HEK293 (cell line): ENCODE results near the gene PDLIM5.

ENCODE experiments used
- IKZF3 ChIP-seq: fragments of 450-650 bp; IDR thresholded peaks from 2 replicates; pipeline ENCODE4 v1.5.0; 2018; ENCODE audit warnings: missing biosample characterization, mild to moderate bottlenecking, missing genetic modification characterization, moderate library complexity
- KLF1 ChIP-seq: fragments of 450-650 bp; formaldehyde crosslinking; IDR thresholded peaks from 2 replicates; pipeline ENCODE4 v1.5.1; 2016; ENCODE audit warnings: missing biosample characterization, missing genetic modification characterization
- TCF7L2 ChIP-seq: IDR thresholded peaks from 2 replicates; pipeline ENCODE4 v1.6.1; 2011; ENCODE audit warnings: low read depth, mild to moderate bottlenecking, inconsistent platforms, low read length, moderate library complexity, borderline replicate concordance
- ZBTB1 ChIP-seq: fragments of 450-650 bp; formaldehyde crosslinking; IDR thresholded peaks from 2 replicates; pipeline ENCODE4 v1.5.1; 2016; ENCODE audit warnings: missing biosample characterization, missing genetic modification characterization
- ZBTB21 ChIP-seq: fragments of 450-650 bp; formaldehyde crosslinking; IDR thresholded peaks from 2 replicates; pipeline ENCODE4 v1.5.1; 2017; ENCODE audit warnings: missing biosample characterization, missing genetic modification characterization
- ZBTB48 ChIP-seq: fragments of 450-650 bp; formaldehyde crosslinking; IDR thresholded peaks from 2 replicates; pipeline ENCODE4 v1.5.1; 2016; ENCODE audit warnings: missing biosample characterization, missing genetic modification characterization
- ZNF112 ChIP-seq: fragments of 450-650 bp; formaldehyde crosslinking; IDR thresholded peaks from 2 replicates; pipeline ENCODE4 v1.5.0; 2017; ENCODE audit warnings: missing biosample characterization, missing genetic modification characterization
- ZNF174 ChIP-seq: fragments of 450-650 bp; formaldehyde crosslinking; IDR thresholded peaks from 2 replicates; pipeline ENCODE4 v1.5.0; 2017; ENCODE audit warnings: missing biosample characterization, mild to moderate bottlenecking, missing genetic modification characterization
- ZNF184 ChIP-seq: fragments of 450-650 bp; IDR thresholded peaks from 2 replicates; pipeline ENCODE4 v1.5.1; 2018; ENCODE audit warnings: missing biosample characterization, mild to moderate bottlenecking, missing genetic modification characterization
- ZNF239 ChIP-seq: fragments of 450-650 bp; formaldehyde crosslinking; IDR thresholded peaks from 2 replicates; pipeline ENCODE4 v1.5.1; 2016; ENCODE audit warnings: missing biosample characterization, missing genetic modification characterization
- ZNF266 ChIP-seq: fragments of 450-650 bp; formaldehyde crosslinking; IDR thresholded peaks from 2 replicates; pipeline ENCODE4 v1.5.1; 2016; ENCODE audit warnings: missing biosample characterization, missing genetic modification characterization, low read depth
- ZNF423 ChIP-seq: fragments of 450-650 bp; formaldehyde crosslinking; IDR thresholded peaks from 2 replicates; pipeline ENCODE4 v1.5.1; 2016; ENCODE audit warnings: missing biosample characterization, missing genetic modification characterization
- ZNF501 ChIP-seq: fragments of 450-650 bp; formaldehyde crosslinking; IDR thresholded peaks from 2 replicates; pipeline ENCODE4 v1.5.1; 2016; ENCODE audit warnings: missing biosample characterization, missing genetic modification characterization
- ZNF529 ChIP-seq: fragments of 450-650 bp; formaldehyde crosslinking; IDR thresholded peaks from 2 replicates; pipeline ENCODE4 v1.5.1; 2017; ENCODE audit warnings: missing genetic modification characterization, missing biosample characterization; ENCODE audit not compliant: insufficient replicate concordance
- ZNF530 ChIP-seq: fragments of 450-650 bp; formaldehyde crosslinking; IDR thresholded peaks from 2 replicates; pipeline ENCODE4 v1.5.1; 2016; ENCODE audit warnings: low read depth, missing biosample characterization, missing genetic modification characterization
- ZNF558 ChIP-seq: fragments of 450-650 bp; formaldehyde crosslinking; IDR thresholded peaks from 2 replicates; pipeline ENCODE4 v1.5.1; 2016; ENCODE audit warnings: missing biosample characterization, missing genetic modification characterization
- ZNF585B ChIP-seq: fragments of 450-650 bp; formaldehyde crosslinking; IDR thresholded peaks from 2 replicates; pipeline ENCODE4 v1.5.1; 2016; ENCODE audit warnings: missing biosample characterization, missing genetic modification characterization
- ZNF600 ChIP-seq: fragments of 450-650 bp; formaldehyde crosslinking; IDR thresholded peaks from 2 replicates; pipeline ENCODE4 v1.5.1; 2016; ENCODE audit warnings: missing biosample characterization, missing genetic modification characterization
- ZNF623 ChIP-seq: fragments of 450-650 bp; formaldehyde crosslinking; IDR thresholded peaks from 2 replicates; pipeline ENCODE4 v1.5.1; 2016; ENCODE audit warnings: missing biosample characterization, missing genetic modification characterization
- ZNF654 ChIP-seq: fragments of 450-650 bp; formaldehyde crosslinking; IDR thresholded peaks from 2 replicates; pipeline ENCODE4 v1.5.1; 2016; ENCODE audit warnings: low read depth, missing biosample characterization, missing genetic modification characterization
- TF ChIP-seq, protein P1 (sequence below): fragments of 450-650 bp; formaldehyde crosslinking; IDR thresholded peaks from 2 replicates; pipeline ENCODE4 v1.5.1; 2016; ENCODE audit warnings: missing biosample characterization, missing genetic modification characterization
- TF ChIP-seq, protein P2 (sequence below): fragments of 450-650 bp; formaldehyde crosslinking; IDR thresholded peaks from 2 replicates; pipeline ENCODE4 v1.5.1; 2016; ENCODE audit warnings: missing biosample characterization, missing genetic modification characterization, low read depth
- TF ChIP-seq, protein P3 (sequence below): fragments of 450-650 bp; formaldehyde crosslinking; IDR thresholded peaks from 2 replicates; pipeline ENCODE4 v1.5.1; 2016; ENCODE audit warnings: missing biosample characterization, missing genetic modification characterization, borderline replicate concordance
- TF ChIP-seq, protein P4 (sequence below): sonication (generic); formaldehyde crosslinking; IDR thresholded peaks from 2 replicates; pipeline ENCODE4 v1.8.1; 2022; ENCODE audit warnings: mild to moderate bottlenecking, moderate library complexity, missing genetic modification reagents
- TF ChIP-seq, protein P5 (sequence below): fragments of 450-650 bp; formaldehyde crosslinking; IDR thresholded peaks from 2 replicates; pipeline ENCODE4 v1.5.1; 2016; ENCODE audit warnings: missing biosample characterization, missing genetic modification characterization
- TF ChIP-seq, protein P6 (sequence below): fragments of 450-650 bp; formaldehyde crosslinking; IDR thresholded peaks from 2 replicates; pipeline ENCODE4 v1.5.1; 2016; ENCODE audit warnings: missing biosample characterization, missing genetic modification characterization
- TF ChIP-seq, protein P7 (sequence below): fragments of 450-650 bp; formaldehyde crosslinking; IDR thresholded peaks from 2 replicates; pipeline ENCODE4 v1.5.1; 2016; ENCODE audit warnings: missing biosample characterization, missing genetic modification characterization

PDLIM5 gene

DNA sequence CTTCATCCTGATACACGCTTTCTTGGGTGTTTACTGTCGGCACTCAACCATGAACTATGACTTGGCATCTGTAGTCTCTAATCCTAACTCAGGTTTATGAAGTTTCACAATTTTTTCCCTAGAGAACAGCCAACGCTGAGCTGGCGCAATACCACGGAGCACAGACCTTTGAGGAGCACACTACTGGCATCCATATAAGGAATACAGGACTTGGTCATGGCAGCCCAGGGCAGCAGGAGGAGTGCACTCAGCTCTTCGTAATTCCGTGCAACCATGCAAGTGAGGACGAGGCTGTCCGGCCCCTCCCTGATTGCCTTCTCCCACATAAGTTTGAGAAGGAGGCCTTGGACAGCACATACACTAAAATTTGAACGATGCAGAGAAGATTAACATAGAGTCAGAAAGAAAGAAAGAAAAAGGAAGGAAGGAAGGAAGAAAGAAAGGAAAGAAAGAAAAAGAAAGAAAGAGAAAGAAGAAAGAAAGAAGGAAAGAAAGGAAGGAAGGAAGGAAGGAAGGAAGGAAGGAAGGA, 41.0 kb upstream of the PDLIM5 start (continued):
- TF ChIP-seq, protein P1, sequence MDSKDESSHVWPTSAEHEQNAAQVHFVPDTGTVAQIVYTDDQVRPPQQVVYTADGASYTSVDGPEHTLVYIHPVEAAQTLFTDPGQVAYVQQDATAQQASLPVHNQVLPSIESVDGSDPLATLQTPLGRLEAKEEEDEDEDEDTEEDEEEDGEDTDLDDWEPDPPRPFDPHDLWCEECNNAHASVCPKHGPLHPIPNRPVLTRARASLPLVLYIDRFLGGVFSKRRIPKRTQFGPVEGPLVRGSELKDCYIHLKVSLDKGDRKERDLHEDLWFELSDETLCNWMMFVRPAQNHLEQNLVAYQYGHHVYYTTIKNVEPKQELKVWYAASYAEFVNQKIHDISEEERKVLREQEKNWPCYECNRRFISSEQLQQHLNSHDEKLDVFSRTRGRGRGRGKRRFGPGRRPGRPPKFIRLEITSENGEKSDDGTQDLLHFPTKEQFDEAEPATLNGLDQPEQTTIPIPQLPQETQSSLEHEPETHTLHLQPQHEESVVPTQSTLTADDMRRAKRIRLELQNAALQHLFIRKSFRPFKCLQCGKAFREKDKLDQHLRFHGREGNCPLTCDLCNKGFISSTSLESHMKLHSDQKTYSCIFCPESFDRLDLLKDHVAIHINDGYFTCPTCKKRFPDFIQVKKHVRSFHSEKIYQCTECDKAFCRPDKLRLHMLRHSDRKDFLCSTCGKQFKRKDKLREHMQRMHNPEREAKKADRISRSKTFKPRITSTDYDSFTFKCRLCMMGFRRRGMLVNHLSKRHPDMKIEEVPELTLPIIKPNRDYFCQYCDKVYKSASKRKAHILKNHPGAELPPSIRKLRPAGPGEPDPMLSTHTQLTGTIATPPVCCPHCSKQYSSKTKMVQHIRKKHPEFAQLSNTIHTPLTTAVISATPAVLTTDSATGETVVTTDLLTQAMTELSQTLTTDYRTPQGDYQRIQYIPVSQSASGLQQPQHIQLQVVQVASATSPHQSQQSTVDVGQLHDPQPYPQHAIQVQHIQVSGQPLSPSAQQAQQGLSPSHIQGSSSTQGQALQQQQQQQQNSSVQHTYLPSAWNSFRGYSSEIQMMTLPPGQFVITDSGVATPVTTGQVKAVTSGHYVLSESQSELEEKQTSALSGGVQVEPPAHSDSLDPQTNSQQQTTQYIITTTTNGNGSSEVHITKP (tag by site-specific recombination) = peak; percentile 62; the same call in 1 of the 2 replicates
- no peak for TF ChIP-seq ZNF174
- no peak for TF ChIP-seq ZNF530 (tag by site-specific recombination)
- TF ChIP-seq, protein P2, sequence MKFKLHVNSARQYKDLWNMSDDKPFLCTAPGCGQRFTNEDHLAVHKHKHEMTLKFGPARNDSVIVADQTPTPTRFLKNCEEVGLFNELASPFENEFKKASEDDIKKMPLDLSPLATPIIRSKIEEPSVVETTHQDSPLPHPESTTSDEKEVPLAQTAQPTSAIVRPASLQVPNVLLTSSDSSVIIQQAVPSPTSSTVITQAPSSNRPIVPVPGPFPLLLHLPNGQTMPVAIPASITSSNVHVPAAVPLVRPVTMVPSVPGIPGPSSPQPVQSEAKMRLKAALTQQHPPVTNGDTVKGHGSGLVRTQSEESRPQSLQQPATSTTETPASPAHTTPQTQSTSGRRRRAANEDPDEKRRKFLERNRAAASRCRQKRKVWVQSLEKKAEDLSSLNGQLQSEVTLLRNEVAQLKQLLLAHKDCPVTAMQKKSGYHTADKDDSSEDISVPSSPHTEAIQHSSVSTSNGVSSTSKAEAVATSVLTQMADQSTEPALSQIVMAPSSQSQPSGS (tag by site-specific recombination) = no peak
- TF ChIP-seq, protein P3, sequence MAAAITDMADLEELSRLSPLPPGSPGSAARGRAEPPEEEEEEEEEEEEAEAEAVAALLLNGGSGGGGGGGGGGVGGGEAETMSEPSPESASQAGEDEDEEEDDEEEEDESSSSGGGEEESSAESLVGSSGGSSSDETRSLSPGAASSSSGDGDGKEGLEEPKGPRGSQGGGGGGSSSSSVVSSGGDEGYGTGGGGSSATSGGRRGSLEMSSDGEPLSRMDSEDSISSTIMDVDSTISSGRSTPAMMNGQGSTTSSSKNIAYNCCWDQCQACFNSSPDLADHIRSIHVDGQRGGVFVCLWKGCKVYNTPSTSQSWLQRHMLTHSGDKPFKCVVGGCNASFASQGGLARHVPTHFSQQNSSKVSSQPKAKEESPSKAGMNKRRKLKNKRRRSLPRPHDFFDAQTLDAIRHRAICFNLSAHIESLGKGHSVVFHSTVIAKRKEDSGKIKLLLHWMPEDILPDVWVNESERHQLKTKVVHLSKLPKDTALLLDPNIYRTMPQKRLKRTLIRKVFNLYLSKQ = no peak
- no peak for TF ChIP-seq ZNF184
- TF ChIP-seq ZNF266 (tag by site-specific recombination) = no peak
- TF ChIP-seq, protein P4, sequence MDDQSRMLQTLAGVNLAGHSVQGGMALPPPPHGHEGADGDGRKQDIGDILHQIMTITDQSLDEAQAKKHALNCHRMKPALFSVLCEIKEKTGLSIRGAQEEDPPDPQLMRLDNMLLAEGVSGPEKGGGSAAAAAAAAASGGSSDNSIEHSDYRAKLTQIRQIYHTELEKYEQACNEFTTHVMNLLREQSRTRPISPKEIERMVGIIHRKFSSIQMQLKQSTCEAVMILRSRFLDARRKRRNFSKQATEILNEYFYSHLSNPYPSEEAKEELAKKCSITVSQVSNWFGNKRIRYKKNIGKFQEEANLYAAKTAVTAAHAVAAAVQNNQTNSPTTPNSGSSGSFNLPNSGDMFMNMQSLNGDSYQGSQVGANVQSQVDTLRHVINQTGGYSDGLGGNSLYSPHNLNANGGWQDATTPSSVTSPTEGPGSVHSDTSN (CRISPR knock-in tag) = no peak
- no peak for TF ChIP-seq ZNF529 (tag by site-specific recombination)
- TF ChIP-seq, protein P5, sequence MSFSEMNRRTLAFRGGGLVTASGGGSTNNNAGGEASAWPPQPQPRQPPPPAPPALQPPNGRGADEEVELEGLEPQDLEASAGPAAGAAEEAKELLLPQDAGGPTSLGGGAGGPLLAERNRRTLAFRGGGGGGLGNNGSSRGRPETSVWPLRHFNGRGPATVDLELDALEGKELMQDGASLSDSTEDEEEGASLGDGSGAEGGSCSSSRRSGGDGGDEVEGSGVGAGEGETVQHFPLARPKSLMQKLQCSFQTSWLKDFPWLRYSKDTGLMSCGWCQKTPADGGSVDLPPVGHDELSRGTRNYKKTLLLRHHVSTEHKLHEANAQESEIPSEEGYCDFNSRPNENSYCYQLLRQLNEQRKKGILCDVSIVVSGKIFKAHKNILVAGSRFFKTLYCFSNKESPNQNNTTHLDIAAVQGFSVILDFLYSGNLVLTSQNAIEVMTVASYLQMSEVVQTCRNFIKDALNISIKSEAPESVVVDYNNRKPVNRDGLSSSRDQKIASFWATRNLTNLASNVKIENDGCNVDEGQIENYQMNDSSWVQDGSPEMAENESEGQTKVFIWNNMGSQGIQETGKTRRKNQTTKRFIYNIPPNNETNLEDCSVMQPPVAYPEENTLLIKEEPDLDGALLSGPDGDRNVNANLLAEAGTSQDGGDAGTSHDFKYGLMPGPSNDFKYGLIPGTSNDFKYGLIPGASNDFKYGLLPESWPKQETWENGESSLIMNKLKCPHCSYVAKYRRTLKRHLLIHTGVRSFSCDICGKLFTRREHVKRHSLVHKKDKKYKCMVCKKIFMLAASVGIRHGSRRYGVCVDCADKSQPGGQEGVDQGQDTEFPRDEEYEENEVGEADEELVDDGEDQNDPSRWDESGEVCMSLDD (tag by site-specific recombination) = no peak
- TF ChIP-seq ZNF239 (tag by site-specific recombination) = no peak
- TF ChIP-seq, protein P6, sequence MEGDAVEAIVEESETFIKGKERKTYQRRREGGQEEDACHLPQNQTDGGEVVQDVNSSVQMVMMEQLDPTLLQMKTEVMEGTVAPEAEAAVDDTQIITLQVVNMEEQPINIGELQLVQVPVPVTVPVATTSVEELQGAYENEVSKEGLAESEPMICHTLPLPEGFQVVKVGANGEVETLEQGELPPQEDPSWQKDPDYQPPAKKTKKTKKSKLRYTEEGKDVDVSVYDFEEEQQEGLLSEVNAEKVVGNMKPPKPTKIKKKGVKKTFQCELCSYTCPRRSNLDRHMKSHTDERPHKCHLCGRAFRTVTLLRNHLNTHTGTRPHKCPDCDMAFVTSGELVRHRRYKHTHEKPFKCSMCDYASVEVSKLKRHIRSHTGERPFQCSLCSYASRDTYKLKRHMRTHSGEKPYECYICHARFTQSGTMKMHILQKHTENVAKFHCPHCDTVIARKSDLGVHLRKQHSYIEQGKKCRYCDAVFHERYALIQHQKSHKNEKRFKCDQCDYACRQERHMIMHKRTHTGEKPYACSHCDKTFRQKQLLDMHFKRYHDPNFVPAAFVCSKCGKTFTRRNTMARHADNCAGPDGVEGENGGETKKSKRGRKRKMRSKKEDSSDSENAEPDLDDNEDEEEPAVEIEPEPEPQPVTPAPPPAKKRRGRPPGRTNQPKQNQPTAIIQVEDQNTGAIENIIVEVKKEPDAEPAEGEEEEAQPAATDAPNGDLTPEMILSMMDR (tag by site-specific recombination) = no peak
- TF ChIP-seq IKZF3 = peak; percentile 71
- TF ChIP-seq ZNF558 (tag by site-specific recombination) = peak; percentile 87
- 0 out of 2 replicates have a peak, but pooled peaks have one; percentile 12 for TF ChIP-seq ZNF423 (tag by site-specific recombination)
- TF ChIP-seq TCF7L2 = no peak
- TF ChIP-seq KLF1 (tag by site-specific recombination) = no peak
- no peak for TF ChIP-seq ZNF654 (tag by site-specific recombination)
- TF ChIP-seq ZNF112 (tag by site-specific recombination) = no peak
- TF ChIP-seq, protein P7, sequence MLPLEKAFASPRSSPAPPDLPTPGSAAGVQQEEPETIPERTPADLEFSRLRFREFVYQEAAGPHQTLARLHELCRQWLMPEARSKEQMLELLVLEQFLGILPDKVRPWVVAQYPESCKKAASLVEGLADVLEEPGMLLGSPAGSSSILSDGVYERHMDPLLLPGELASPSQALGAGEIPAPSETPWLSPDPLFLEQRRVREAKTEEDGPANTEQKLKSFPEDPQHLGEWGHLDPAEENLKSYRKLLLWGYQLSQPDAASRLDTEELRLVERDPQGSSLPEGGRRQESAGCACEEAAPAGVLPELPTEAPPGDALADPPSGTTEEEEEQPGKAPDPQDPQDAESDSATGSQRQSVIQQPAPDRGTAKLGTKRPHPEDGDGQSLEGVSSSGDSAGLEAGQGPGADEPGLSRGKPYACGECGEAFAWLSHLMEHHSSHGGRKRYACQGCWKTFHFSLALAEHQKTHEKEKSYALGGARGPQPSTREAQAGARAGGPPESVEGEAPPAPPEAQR (tag by site-specific recombination) = no peak
- TF ChIP-seq ZNF501 (tag by site-specific recombination) = no peak
- peak; percentile 81 for TF ChIP-seq ZNF600 (tag by site-specific recombination)
- no peak for TF ChIP-seq ZBTB1 (tag by site-specific recombination)
- TF ChIP-seq ZNF585B = no peak
- TF ChIP-seq ZNF623 (tag by site-specific recombination) = no peak
- no peak for TF ChIP-seq ZBTB48 (tag by site-specific recombination)
- no peak for TF ChIP-seq ZBTB21 (tag by site-specific recombination)
